NCI-H187 (cell line): ENCODE measurements around the gene SOCS1.
"Not testable (repeated sequence)": the region's sequence is repeated elsewhere in the genome, so short reads cannot be mapped to it uniquely, and the experiment has no call there.

Source experiments
- DNase-seq, 2 experiments: peaks; one replicate each; lab custom pipeline; 2025; lab: John Stamatoyannopoulos, UW

Gene SOCS1

GRCh38 chr16:11224894-11225676, 30.9 kb downstream of the SOCS1 start:
- no peak for DNase-seq

- DNase-seq = no peak
Measured at GRCh38 chr16:11224096-11224893, 31.7 kb downstream of the SOCS1 start.

GRCh38 chr16:11220507-11220906, 35.5 kb downstream of the SOCS1 start:
- not testable (repeated sequence) for DNase-seq

- DNase-seq = no peak
Measured at GRCh38 chr16:11219178-11219577, 36.8 kb downstream of the SOCS1 start.

GRCh38 chr16:11218604-11218962, 37.4 kb downstream of the SOCS1 start:
- DNase-seq = no peak

- DNase-seq = no peak
Measured at GRCh38 chr16:11217651-11218603, 38.1 kb downstream of the SOCS1 start.

GRCh38 chr16:11215935-11216556, 40.0 kb downstream of the SOCS1 start:
- no peak for DNase-seq

GRCh38 chr16:11213799-11214198, 42.2 kb downstream of the SOCS1 start:
- no peak for DNase-seq

GRCh38 chr16:11213373-11213772, 42.6 kb downstream of the SOCS1 start:
- DNase-seq = no peak

- no peak for DNase-seq
Measured at GRCh38 chr16:11212798-11213196, 43.2 kb downstream of the SOCS1 start.

- no peak for DNase-seq
Measured at GRCh38 chr16:11211977-11212797, 43.8 kb downstream of the SOCS1 start.

- no peak for DNase-seq
Measured at GRCh38 chr16:11211061-11211976, 44.7 kb downstream of the SOCS1 start.

GRCh38 chr16:11210260-11210659, 45.7 kb downstream of the SOCS1 start:
- no peak for DNase-seq

GRCh38 chr16:11208916-11209665, 46.9 kb downstream of the SOCS1 start:
- DNase-seq = no peak

- DNase-seq = no peak
Measured at GRCh38 chr16:11207646-11208045, 48.4 kb downstream of the SOCS1 start.

- DNase-seq = no peak
Measured at GRCh38 chr16:11205754-11206581, 50.0 kb downstream of the SOCS1 start.

- no peak for DNase-seq
Measured at GRCh38 chr16:11205065-11205699, 50.8 kb downstream of the SOCS1 start.
